H1 (cell line): Measurements from ENCODE around the gene NLRP8. TPM values are rescaled to one million over a fixed set of nuclear protein-coding genes. Genes with fewer than 3 reads are reported as not detected.

Source experiments
- ASH2L ChIP-seq: fragments of 200-600, 300-600 bp; sonication (generic); IDR thresholded peaks from one replicate; pipeline ENCODE4 v1.7.1; 2017; ENCODE audit warnings: low read length
- CHD7 ChIP-seq: fragments of 300-600 bp; sonication (generic); IDR thresholded peaks from 2 replicates; pipeline ENCODE4 v1.7.1; 2012; ENCODE audit warnings: low read length, moderate library complexity, mild to moderate bottlenecking, inconsistent platforms; ENCODE audit not compliant: insufficient replicate concordance
- GTF2F1 ChIP-seq: IDR thresholded peaks from 2 replicates; pipeline ENCODE4 v1.6.1; 2012; ENCODE audit warnings: low read depth, low read length, improper control_type of control experiment, borderline replicate concordance
- KDM4A ChIP-seq: IDR thresholded peaks from one replicate; pipeline ENCODE4 v1.7.1; 2012; ENCODE audit warnings: low read depth, mild to moderate bottlenecking, moderate library complexity, low read length, inconsistent platforms; ENCODE audit not compliant: severe bottlenecking
- NANOG ChIP-seq: IDR thresholded peaks from 2 replicates; pipeline ENCODE4 v1.6.1; 2011; ENCODE audit warnings: low read length, low read depth, mild to moderate bottlenecking, inconsistent platforms; ENCODE audit not compliant: insufficient read depth, poor library complexity, severe bottlenecking
- NRF1 ChIP-seq: IDR thresholded peaks from 2 replicates; pipeline ENCODE4 v1.6.1; 2011; ENCODE audit warnings: mild to moderate bottlenecking, low read depth, low read length, improper control_type of control experiment
- polyA plus RNA-seq, 7 experiments: library from polyadenylated mRNA; depleted of rRNA in 3 of 7; stranded (reverse) in 5 of 7; unstranded in 2 of 7; fragments of >200 nt in 5 of 7; fragments of 200-250 nt in 2 of 7; gene quantifications; 1 replicate in 5 of 7; 2 replicates in 1 of 7; 4 replicates in 1 of 7; pipeline versions ENCODE4 v1.2.1 to v1.2.3, GENCODE V29; 2011 to 2013; ENCODE audit warnings: missing spikeins in 2 of 7, mixed read lengths in 2 of 7
- total RNA-seq: library from RNA; stranded (reverse); fragmentation: NEBNext Ultra II Directional; extraction: Animal tissue kit (Norgen Biotek cat#: 25700); gene quantifications from 2 replicates; pipeline ENCODE4 v1.2.1, GENCODE V29; 2021
- TF ChIP-seq, protein P1 (sequence below), 3 experiments: IDR thresholded peaks; 1 replicate in 2 of 3; 2 replicates in 1 of 3; pipeline versions ENCODE4 v1.5.1 to v1.6.1; 2011; ENCODE audit warnings: low read length in 3 of 3, mild to moderate bottlenecking in 3 of 3, inconsistent platforms in 2 of 3, low read depth in 1 of 3, moderate library complexity in 1 of 3; ENCODE audit not compliant: insufficient read depth in 1 of 3; ENCODE audit errors: control extremely low read depth in 1 of 3

The NLRP8 gene
- total and polyA plus RNA-seq, 2 of the 8 experiments (the other 6 are each of a cell fraction or from before 2014, with no cell fraction given), result not detected

DNA sequence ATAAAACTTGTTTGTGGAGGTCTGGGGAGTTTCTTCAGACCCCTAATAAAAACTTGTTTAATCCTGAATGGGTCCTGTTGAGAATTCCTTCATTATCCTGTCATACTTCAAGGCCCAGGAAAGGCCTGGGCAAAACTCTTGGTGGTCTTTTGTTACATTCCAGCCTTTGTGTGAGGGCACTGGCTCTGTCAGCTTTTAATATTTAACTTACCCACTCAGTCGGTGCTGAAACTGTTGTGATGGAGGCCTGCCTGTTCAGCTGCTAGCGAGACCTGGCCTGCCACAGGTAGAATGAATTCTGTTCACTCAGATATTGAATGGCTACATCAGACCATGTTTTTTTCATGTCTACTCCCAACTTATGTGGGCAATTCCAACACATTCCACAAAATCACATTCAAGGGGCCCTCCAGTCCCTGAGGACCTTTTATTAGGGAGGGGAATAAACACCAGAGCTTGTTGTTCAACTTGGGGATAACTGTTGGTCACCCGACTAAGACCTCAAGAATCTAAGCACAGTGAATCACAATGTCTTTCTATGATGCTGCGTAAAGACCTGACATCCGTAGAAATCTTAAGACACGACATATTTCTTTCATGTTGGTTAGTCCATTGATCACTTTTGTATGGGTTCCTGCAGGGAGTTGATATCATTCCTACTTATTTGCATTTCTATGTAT is 12.5 kb downstream of the NLRP8 start (continued):
- TF ChIP-seq CHD7 (no peak), NRF1 (no peak), GTF2F1 (no peak), KDM4A (no peak), NANOG (no peak), ASH2L (no peak)
- TF ChIP-seq, protein P1, sequence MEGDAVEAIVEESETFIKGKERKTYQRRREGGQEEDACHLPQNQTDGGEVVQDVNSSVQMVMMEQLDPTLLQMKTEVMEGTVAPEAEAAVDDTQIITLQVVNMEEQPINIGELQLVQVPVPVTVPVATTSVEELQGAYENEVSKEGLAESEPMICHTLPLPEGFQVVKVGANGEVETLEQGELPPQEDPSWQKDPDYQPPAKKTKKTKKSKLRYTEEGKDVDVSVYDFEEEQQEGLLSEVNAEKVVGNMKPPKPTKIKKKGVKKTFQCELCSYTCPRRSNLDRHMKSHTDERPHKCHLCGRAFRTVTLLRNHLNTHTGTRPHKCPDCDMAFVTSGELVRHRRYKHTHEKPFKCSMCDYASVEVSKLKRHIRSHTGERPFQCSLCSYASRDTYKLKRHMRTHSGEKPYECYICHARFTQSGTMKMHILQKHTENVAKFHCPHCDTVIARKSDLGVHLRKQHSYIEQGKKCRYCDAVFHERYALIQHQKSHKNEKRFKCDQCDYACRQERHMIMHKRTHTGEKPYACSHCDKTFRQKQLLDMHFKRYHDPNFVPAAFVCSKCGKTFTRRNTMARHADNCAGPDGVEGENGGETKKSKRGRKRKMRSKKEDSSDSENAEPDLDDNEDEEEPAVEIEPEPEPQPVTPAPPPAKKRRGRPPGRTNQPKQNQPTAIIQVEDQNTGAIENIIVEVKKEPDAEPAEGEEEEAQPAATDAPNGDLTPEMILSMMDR (IDR thresholded peaks at IDR 0.05; ENCODE audit: control extremely low read depth in 1 of 3, insufficient read depth in 1 of 3, low read depth in 1 of 3, low read length in 3 of 3), result no peak
